A549 (cell line): Measurements from ENCODE around the gene INTS14.

ENCODE experiments used
- HOXB13 ChIP-seq: fragments of 250-450 bp; sonication (Bioruptor Pico); IDR thresholded peaks from 2 replicates; pipeline ENCODE4 v1.5.0; 2020; ENCODE audit warnings: low read depth, mild to moderate bottlenecking, moderate library complexity
- MAFK ChIP-seq: fragments of 450-650 bp; IDR thresholded peaks from 2 replicates; pipeline ENCODE4 v1.6.1; 2014; ENCODE audit not compliant: partially characterized antibody
- MYC ChIP-seq: IDR thresholded peaks from 2 replicates; pipeline ENCODE4 v1.6.1; 2012; ENCODE audit warnings: mild to moderate bottlenecking, inconsistent platforms, low read length, improper control_type of control experiment, borderline replicate concordance
- POLR2A ChIP-seq: IDR thresholded peaks from 2 replicates; pipeline ENCODE4 v1.6.1; 2012; ENCODE audit warnings: mild to moderate bottlenecking, low read length
- POLR2AphosphoS2 ChIP-seq: conservative IDR thresholded peaks from 2 replicates; pipeline ENCODE4 v1.6.1; 2012; ENCODE audit warnings: low read length, improper control_type of control experiment, inconsistent platforms
- RNF2 ChIP-seq: fragments of 200-600 bp; sonication (generic); IDR thresholded peaks from 2 replicates; pipeline ENCODE4 v1.6.1; 2016; ENCODE audit warnings: low read depth, mild to moderate bottlenecking, antibody characterized with exemption, moderate library complexity, borderline replicate concordance
- TF ChIP-seq, protein P1 (sequence below): fragments of >200 bp; sonication (Bioruptor Twin); formaldehyde crosslinking; IDR thresholded peaks from 3 replicates; pipeline ENCODE4 v1.5.1; 2016

- TF ChIP-seq POLR2A = no peak
- TF ChIP-seq, protein P1, sequence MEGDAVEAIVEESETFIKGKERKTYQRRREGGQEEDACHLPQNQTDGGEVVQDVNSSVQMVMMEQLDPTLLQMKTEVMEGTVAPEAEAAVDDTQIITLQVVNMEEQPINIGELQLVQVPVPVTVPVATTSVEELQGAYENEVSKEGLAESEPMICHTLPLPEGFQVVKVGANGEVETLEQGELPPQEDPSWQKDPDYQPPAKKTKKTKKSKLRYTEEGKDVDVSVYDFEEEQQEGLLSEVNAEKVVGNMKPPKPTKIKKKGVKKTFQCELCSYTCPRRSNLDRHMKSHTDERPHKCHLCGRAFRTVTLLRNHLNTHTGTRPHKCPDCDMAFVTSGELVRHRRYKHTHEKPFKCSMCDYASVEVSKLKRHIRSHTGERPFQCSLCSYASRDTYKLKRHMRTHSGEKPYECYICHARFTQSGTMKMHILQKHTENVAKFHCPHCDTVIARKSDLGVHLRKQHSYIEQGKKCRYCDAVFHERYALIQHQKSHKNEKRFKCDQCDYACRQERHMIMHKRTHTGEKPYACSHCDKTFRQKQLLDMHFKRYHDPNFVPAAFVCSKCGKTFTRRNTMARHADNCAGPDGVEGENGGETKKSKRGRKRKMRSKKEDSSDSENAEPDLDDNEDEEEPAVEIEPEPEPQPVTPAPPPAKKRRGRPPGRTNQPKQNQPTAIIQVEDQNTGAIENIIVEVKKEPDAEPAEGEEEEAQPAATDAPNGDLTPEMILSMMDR = no peak
- no peak for TF ChIP-seq MYC
- no peak for TF ChIP-seq POLR2AphosphoS2
- TF ChIP-seq HOXB13 (CRISPR knock-in tag) = no peak
- no peak for TF ChIP-seq RNF2
- no peak for TF ChIP-seq MAFK
Observed at GRCh38 chr15:65533057-65533756, 77.7 kb downstream of the INTS14 start.
